Amniotic epithelial cell (primary cell): Measurements from ENCODE around the gene PPP1R7.
A peak's percentile ranks its signal among the peaks of the same experiment; 100 is the strongest.

Experiments used
- DNase-seq: peaks from one replicate; pipeline ENCODE4 v3.0.0-alpha.2; 2010; ENCODE audit warnings: low read depth

Gene PPP1R7

DNA sequence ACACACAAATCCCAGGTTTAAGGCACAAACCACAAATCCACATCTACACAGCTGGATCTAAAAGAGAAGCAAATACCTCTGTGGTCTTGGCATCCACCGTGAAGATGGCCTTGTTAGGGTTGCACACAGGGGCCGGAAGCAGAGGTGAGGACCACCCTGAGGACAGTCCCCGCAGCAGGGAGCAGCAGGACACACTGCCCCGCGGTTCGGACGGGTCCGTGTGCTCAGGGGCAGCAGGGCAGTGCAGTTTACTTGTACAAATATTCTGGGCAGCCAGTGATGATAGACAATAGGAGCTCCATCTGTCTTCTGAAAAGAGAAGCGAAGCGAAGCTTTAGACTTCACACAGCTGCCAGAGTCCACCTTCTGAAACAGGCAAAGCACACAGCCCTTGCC is 9.8 kb upstream of the PPP1R7 start:
- no peak for DNase-seq

DNA sequence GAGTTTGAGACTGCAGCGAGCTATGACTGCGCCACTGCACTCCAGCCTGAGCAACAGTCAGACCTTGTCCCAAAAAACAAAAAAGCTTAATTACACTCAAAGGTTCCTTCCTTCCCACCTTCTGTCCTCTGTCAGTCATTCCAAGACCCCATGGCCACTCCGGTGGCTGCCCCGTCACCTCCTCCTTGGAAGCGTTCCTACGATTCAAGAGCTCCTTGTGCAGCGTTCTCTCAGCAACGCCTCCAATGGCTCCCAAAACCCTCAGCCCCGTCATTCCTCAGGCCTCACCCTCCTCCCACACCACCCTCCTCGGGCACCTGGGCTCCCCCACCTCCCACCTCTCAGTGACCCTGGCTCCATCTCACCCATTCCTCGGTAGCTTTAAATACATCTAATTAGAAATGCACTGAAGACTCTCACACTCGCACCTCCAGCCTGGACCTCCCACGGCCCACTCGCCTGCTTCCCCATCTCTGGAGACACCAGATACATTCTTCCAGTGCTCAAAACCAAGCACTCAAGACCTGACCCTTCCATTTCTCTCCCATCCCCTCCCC is 9.0 kb upstream of the PPP1R7 start:
- DNase-seq, result no peak

GRCh38 chr2:241142063-241142462 is 8.2 kb upstream of the PPP1R7 start:
- no peak for DNase-seq

DNA sequence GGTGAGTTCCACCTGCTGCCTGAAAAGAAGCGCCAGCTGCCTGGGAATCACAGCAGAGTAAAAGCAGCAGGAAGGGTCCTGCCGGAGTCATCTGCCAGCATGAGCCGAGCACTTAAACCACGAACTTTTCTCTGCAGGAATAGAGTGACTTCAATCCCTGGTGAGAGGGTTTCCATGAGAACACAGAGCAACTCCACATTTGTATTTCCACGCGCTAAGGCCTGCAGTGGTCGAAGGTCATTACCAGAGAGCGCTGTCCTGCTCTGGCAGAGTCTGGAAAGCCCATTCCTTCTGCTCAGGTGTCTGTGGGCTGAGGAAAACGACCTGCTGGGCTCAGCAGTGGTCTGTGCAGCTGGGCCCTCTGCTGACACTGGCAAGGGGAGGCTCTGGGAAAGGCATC is 7.7 kb upstream of the PPP1R7 start:
- no peak for DNase-seq

DNA sequence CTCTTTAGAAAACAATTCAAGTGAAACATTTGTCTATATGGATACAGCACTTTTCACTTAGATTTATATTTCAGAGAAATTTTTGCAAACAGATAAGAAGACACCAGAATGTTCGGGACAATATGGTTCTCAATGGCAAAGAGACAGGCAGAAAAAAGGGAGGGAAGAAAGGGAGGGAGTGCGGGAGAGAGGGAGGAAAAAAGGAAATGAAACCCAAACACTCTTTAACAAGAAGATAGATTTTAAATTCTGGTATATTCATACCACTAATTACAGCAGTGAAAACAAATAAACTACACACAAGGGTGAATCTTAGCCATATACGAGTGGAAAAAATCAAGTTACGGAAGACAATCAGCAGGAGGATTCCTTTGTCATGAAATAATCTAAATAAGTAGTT is 4.0 kb upstream of the PPP1R7 start:
- DNase-seq, result no peak

DNA sequence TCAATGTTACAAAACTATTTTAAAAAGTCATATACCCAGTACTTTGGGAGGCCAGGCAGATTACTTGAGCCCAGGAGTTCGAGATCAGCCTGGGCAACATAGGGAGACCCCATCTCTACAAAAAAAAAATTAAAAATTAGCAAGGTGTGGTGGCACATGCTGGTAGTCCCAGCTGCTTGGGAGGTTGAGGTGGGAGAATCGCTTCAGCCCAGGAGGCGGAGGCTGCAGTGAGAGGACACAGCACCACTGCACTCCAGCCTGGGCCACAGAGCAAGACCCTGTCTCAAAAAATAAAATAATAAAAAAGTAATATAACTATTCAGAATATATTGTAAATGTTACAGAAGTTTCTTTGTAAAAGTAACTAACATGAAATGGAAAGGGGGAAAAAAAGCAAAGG is 2.9 kb upstream of the PPP1R7 start:
- DNase-seq, result no peak

DNA sequence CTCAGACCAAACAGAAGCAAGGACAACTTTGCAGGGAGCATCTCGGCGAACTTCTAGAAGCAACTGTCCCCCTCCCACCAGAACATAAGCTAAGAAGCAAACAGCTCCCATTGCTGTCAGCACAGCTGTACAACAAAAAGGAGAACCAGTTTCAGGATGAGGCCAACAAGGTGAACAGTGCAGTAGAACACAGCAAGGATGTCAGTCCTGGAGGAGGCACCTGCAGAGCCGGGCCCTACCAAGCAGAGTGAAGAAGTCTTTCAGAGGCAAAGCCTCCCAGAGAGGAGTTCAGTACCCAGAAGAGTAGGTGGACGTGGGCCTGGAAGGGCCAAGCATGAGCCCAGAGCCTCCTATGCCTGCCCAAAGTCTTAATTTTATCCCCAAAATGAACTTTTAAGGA is 2.0 kb upstream of the PPP1R7 start:
- DNase-seq, result no peak

DNA sequence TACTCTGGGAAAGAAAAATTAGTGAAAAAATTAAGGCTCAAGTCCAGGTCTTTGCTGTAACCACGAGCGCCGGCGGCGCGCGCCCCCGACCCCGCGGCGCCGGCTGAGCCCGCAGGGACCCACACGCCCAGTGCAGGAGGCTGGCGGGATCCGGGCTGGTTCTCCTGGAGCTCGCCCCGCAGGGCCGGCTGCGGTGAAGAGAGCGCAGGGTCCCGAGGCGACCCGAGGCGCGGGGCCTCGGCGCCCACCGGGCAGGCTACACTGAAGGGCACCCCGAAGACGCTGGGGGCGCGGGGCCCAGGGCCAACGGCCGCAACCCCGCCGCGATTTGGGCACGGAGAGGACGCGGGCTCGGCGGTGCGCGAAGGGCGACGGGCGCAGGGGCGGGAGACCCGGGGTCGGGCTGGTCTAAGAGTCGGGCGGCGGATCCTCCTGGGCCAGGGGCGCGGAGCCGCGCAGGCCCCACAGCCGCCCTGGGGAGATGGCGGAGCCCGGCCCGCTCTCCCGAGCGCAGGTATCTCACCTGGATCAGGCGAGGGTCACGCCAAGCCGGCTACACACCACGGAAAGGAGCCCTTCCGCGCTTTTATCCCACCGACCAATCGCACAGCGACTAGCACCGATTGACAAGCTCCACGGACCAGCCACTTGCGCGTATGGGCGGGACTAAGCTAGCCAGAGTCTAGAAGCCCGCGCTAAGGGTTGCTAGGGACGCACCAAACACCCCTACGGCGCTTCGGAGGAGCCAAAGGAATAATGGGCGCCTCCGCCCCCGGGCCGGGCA is 1.2 kb upstream of the PPP1R7 start, which contains the start of gene PASK:
Gene PASK (minus strand): TSS at position 582 of the 784 bp plus-strand sequence. CDS start 6,440 bp downstream, outside the sequence.
- peak; percentile 93 for DNase-seq

DNA sequence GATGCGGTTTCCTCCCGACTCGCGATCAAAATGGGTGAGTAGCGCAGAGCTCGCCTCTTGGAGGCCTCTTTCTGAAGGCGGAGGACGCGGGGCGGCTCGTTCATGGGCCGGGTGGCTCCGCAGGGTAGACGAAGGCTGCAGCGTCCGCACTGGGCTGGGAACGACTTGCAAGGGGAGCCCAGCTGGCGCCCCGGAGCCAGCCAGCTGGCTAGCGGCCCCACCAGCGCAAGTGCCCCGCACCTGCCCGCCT is 667 bp upstream of the PPP1R7 start:
- no peak for DNase-seq

- no peak for DNase-seq
These were observed 628 bp downstream of the PPP1R7 start for GRCh38 chr2:241150660-241151530.

GRCh38 chr2:241151934-241152660 is 1.8 kb downstream of the PPP1R7 start:
- no peak for DNase-seq

- no peak for DNase-seq
These were observed 3.3 kb downstream of the PPP1R7 start for GRCh38 chr2:241153616-241154015.

GRCh38 chr2:241154915-241155314 is 4.6 kb downstream of the PPP1R7 start:
- peak; percentile 32 for DNase-seq

GRCh38 chr2:241155936-241156335 is 5.7 kb downstream of the PPP1R7 start:
- no peak for DNase-seq

- DNase-seq, result no peak
These were observed 6.7 kb downstream of the PPP1R7 start for GRCh38 chr2:241156971-241157441.

- peak; percentile 66 for DNase-seq
These were observed 7.7 kb downstream of the PPP1R7 start for GRCh38 chr2:241157841-241158545.

- no peak for DNase-seq
These were observed 8.3 kb downstream of the PPP1R7 start for GRCh38 chr2:241158546-241158900.

DNA sequence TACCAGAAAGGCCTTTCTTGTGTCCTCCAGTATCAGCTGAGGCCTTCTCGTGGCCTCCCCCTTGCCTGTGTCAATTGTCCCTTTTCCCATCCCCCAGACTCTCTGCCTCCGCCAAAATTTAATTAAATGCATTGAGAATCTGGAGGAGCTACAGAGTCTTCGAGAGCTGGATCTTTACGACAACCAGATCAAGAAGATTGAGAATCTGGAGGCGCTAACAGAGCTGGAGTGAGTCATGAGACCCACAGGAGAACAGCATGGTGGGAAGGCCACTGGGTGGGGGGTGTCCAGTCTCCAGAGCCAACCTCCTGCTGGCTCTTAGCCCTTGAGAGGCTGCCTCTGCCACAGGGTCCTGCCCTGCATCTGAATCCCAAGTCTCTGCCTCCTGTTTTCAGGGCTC is 8.8 kb downstream of the PPP1R7 start:
- no peak for DNase-seq

DNA sequence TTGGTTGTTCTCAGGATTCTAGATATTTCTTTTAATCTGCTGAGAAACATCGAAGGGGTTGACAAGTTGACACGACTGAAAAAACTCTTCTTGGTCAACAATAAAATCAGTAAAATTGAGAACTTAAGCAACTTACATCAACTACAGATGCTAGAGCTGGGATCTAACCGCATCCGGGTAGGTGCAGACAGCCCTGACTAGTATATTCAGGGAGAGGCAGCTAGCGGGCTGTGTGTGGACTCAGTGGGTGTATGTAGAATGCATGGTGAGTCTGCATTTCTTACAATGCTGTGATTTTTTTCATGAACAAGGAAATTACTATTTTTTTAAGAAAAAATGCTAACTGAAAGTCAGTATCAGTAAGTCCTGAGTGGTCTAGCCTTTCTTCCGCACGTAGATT is 10.1 kb downstream of the PPP1R7 start:
- DNase-seq, result no peak

DNA sequence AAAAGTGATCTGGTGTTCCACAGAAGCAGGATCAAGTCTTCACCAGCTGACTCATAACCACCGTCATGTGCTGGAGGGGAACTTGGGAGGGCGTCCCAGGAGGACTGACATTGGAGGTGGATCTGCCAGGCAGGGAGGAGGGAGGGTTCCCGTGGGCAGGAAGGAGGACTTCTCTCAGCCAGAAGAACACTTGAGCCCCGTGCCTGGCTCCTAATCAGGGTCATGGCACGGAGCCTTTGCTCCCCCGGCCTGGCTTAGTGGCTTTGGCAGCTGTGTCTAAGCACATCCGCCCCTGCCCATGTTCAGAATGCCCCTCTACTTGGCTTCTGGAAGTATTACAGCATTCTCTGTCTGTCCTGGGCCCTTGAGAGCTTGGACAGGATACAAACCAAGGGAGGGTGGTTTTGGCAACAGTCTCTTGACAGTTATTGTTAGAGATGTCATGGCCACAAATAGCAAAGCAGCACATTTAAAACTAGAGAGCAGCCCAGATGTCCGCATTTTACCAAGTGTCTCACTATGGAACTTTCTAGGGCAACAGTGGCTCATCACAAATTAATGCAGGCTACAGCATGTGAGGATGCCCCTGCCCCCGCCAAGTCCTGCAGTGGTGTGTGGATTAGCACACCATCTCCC is 11.5 kb downstream of the PPP1R7 start:
- DNase-seq, result peak; percentile 82

DNA sequence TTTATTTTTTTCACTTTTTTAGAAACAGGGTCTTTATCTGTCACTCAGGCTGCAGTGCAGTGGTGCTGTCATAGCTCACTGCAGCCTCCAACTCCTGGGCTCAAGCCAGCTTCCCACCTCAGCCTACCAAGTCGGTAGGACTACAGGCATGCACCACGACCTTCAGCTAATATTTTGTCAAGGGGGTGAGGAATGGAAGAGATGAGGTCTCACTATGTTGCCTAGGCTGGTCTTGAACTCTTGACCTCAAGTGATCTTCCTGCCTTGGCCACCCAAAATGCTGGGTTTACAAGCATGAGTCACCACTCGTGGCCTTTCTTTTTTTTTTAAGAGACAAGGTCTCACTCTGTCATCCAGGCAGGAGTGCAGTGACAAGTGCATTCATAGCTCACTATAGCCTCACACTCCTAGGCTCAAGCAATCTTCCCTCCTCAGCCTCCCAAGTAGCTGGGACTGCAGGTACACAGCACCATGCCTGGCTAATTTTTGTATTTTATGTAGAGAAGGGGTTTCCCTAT is 13.4 kb downstream of the PPP1R7 start:
- DNase-seq, result no peak
